ENCODE data around the gene PER1. TPM values are rescaled to one million over a fixed set of nuclear protein-coding genes. Genes with fewer than 3 reads are reported as not detected.

The PER1 gene
- total RNA-seq, 2 donors from 2014 or later, result 59.4 to 75.0 TPM

DNA sequence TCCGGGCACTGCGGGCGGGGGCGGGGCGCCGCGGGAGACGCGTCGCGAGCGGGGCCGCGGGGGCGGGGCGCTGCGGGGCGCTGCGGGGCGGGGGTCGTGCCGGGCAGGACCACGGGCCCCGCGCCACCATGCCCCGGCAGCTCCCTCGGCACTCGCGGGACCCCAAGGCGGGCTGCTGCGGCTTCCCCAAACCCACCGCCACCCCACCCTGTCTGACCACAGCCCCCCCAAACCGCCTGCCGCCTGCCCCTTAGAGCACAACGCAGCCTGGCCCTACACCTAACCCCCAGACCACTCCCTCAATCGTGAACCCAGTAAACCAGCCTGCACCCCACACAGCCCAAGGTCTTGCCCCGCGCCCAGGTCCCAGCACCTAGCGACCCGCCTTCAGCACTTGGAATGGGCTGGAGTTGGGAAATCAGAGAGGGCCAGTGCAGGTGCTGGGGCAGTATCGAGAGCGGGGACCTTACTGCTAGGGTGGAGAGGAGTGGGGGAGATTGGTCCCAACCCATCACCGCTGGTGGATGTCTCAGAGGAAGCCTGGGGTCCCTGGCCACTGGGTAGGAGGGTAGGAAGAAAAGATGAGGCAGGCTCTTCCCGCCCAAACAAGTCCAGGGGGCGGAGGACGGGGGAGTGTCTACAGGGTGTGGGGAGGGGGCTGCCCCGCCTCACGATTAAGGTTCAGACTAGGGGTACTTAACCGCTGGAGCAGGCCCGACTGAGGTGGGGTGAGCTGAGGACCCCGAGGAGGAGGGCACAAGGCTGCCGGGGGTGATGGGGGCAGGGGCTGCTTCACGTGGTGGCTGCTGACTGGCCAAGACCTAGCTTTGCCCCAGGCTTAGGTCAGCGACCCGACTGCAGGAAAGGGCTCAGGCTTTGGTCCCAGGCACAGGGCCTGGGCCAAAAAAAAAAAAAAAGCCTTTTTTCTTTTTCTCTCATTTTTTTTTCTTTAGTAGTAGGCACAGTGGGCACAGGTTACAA is 11.1 kb upstream of the PER1 start:
- Histone ChIP-seq H3K9me3 (no peaks in the 10 kb centered on the region), H3K4me3 (peak overlapping the region; percentile 97), H3K27me3 (no peaks in the 10 kb centered on the region), H3K4me1 (peaks cover 0 to 53% of the 10 kb centered on the region in 2 donors), H3K36me3 (peaks cover 22% of the 10 kb centered on the region), H3K27ac (peak overlapping the region; percentile 99)
- no peak for DNase-seq (ENCODE audit: low spot score)
- TF ChIP-seq, protein P1, sequence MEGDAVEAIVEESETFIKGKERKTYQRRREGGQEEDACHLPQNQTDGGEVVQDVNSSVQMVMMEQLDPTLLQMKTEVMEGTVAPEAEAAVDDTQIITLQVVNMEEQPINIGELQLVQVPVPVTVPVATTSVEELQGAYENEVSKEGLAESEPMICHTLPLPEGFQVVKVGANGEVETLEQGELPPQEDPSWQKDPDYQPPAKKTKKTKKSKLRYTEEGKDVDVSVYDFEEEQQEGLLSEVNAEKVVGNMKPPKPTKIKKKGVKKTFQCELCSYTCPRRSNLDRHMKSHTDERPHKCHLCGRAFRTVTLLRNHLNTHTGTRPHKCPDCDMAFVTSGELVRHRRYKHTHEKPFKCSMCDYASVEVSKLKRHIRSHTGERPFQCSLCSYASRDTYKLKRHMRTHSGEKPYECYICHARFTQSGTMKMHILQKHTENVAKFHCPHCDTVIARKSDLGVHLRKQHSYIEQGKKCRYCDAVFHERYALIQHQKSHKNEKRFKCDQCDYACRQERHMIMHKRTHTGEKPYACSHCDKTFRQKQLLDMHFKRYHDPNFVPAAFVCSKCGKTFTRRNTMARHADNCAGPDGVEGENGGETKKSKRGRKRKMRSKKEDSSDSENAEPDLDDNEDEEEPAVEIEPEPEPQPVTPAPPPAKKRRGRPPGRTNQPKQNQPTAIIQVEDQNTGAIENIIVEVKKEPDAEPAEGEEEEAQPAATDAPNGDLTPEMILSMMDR (IDR thresholded peaks at IDR 0.05), result no peak

DNA sequence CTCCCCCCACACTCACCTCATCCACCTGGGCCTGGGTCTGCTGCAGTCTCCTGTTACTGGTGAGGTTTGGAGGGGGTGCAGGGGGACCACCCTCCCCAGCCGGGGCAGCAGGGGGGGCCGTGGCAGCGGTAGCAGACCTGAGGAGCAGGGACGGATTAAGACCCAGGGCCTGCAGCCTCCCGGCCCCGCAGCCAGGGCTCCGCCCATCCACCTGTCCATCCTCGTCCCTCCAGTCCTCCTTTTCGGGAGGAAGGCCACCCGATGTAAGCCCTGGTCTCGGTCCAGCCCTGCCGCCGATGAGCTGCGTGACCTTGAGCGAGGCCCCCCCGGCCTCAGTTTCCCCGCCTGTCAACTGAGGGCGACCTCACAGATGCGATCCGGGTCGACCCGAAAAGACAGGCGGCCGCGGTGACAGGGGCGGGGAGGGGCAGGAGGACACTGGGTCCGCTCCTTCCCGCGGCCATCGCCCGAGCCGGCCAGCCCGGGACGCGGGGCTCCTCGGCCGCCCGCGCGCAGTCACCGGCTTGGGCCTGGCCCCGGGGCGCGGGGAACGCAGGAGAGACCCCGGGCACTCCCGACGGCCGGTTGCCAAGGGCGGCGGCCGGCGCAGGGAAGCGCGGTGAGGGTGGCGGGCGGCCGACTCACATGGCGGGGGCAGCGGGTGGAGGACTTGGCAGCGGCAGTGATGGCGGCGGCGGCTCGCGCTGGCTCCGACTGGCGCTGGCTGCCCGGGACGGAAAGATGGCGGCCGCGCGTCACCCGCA is 10.2 kb upstream of the PER1 start, which contains the start of gene VAMP2:
TSS of gene VAMP2 (minus strand) at position 716 of the 764 bp plus-strand sequence. CDS start at position 647, 69 bp downstream.
- Histone ChIP-seq H3K27ac (peak within 1 kb of the TSS; percentile 99), H3K36me3 (peaks cover 22% of the 10 kb centered on the region), H3K4me3 (peak within 1 kb of the TSS; percentile 97), H3K9me3 (no peaks in the 10 kb centered on the region), H3K4me1 (peaks cover 0 to 54% of the 10 kb centered on the region in 2 donors), H3K27me3 (no peaks in the 10 kb centered on the region)
- TF ChIP-seq, protein P1 (IDR thresholded peaks at IDR 0.05), result peak in 1 of 2 donors; percentile 13
- DNase-seq (ENCODE audit: low spot score), result no peak

DNA sequence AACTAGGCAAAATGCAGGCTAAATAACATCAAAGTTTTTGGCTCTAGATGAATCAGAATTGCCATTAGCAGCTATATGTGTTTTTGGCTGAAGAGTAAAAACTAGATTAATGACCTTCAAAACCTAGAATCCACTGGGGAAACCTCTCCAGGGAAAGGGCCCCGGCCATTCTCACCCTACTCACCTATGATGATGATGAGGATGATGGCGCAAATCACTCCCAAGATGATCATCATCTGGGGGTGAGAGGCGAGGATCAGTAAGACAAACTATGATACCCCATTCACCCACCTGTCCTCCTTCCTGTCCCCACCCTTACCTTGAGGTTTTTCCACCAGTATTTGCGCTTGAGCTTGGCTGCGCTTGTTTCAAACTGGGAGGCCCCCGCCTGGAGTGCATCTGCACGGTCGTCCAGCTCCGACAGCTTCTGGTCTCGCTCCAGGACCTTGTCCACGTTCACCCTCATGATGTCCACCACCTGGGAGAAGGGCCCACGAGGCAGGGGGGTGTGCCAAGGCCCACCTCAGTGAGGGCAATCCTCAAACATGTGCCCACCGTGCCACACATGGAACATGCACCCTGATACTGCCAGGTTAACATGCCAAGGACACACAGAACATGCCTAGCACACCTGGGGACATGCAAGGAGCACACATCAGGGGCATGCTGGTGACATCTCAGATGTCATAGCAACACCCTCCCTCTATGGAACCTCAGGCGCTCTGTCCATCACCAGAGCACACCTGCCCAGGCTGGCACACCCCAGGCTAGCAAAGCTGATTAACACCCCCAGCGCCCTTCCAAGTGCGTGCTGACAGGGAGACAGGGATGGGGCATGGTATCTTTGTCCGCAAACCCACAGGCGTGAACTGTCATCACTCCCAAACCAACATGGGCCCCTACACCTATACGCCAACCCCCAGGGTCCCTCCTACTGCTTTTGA is 9.4 kb upstream of the PER1 start:
- peaks cover 0 to 58% of the 10 kb centered on the region in 2 donors for H3K4me1 ChIP-seq
- peak overlapping the region; percentile 97 for H3K4me3 ChIP-seq
- H3K9me3 ChIP-seq, result no peaks in the 10 kb centered on the region
- H3K27ac ChIP-seq, result peak overlapping the region; percentile 99
- no peak for DNase-seq (ENCODE audit: low spot score)
- TF ChIP-seq, protein P1 (IDR thresholded peaks at IDR 0.05), result no peak
- peaks cover 22% of the 10 kb centered on the region for H3K36me3 ChIP-seq
- no peaks in the 10 kb centered on the region for H3K27me3 ChIP-seq

DNA sequence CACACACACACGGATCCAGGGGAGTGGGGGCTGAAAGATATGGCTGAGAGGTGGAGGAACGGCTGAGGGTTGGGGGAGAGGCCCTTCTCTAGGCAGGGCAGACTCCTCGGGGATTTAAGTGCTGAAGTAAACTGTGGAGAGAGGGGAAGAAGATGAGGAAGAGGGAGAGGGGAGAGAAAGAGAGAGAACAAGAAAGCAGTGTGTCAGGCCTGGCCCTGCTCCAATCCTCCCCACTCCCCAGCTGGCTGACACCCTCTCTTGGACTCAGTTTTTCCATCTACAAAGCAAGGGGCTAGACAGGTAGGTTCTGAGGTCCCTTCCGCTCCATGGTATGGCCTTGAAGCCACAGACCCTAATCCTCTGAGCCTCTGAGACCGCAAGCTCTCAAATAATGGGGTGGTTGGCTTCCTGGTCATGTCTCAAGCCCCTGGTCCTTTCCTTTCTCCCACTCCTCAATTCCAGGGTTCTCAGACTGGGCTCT is 8.6 kb upstream of the PER1 start:
- H3K27ac ChIP-seq, result peak overlapping the region; percentile 99
- H3K27me3 ChIP-seq, result no peaks in the 10 kb centered on the region
- H3K36me3 ChIP-seq, result peaks cover 22% of the 10 kb centered on the region
- DNase-seq (ENCODE audit: low spot score), result no peak
- H3K9me3 ChIP-seq, result no peaks in the 10 kb centered on the region
- peak overlapping the region in 1 of 2 donors; percentile 97 for H3K4me3 ChIP-seq
- peaks cover 0 to 58% of the 10 kb centered on the region in 2 donors for H3K4me1 ChIP-seq
- TF ChIP-seq, protein P1 (IDR thresholded peaks at IDR 0.05), result no peak

DNA sequence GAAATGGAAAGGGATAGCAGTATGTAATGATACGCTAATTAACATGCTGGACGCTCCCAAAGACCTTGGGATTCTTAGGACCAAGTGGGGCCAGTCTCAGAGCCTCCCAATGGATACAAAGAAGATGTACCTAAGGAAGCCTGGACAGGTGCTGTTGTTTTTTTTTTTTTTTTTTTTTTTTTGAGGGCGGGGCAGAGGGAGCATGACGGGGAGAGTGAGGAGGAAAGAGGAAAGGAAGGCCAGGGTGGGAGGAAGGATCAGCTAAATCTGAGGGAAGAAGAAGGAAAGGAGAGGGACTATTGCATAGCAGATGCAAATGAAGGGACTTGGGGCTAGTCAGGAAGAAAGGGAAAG is 8.0 kb upstream of the PER1 start:
- Histone ChIP-seq H3K9me3 (no peaks in the 10 kb centered on the region), H3K36me3 (peaks cover 22% of the 10 kb centered on the region), H3K4me3 (no peak overlapping the region), H3K4me1 (peaks cover 0 to 58% of the 10 kb centered on the region in 2 donors), H3K27me3 (no peaks in the 10 kb centered on the region), H3K27ac (peak overlapping the region; percentile 99)
- TF ChIP-seq, protein P1 (IDR thresholded peaks at IDR 0.05), result no peak
- no peak for DNase-seq (ENCODE audit: low spot score)
